GM23248 (cell line): ENCODE measurements around the gene TOX2. TPM values are rescaled to one million over a fixed set of nuclear protein-coding genes. Genes with fewer than 3 reads are reported as not detected.
"Not testable (repeated sequence)": the region's sequence is repeated elsewhere in the genome, so short reads cannot be mapped to it uniquely, and the experiment has no call there.

ENCODE experiments used
- DNase-seq: peaks from one replicate; pipeline ENCODE4 v3.0.0-alpha.2; 2015
- H2AFZ ChIP-seq: fragments of 200-600 bp; sonication (generic); 2 replicates; pipeline ENCODE4 v1.6.1; 2016; ENCODE audit warnings: antibody characterized with exemption
- H3F3A ChIP-seq: fragments of 200-600 bp; sonication (generic); 2 replicates; pipeline ENCODE4 v1.6.1; 2016; ENCODE audit warnings: mild to moderate bottlenecking, antibody characterized with exemption, mixed run types; ENCODE audit not compliant: insufficient read depth
- H3K27ac ChIP-seq: fragments of 200-600 bp; sonication (generic); 2 replicates; pipeline ENCODE4 v1.5.1; 2016; ENCODE audit warnings: mild to moderate bottlenecking
- H3K27me3 ChIP-seq: fragments of 200-600 bp; sonication (generic); replicated peaks from 2 replicates; pipeline ENCODE4 v1.6.1; 2016; ENCODE audit warnings: mild to moderate bottlenecking; ENCODE audit not compliant: insufficient read depth
- H3K36me3 ChIP-seq: fragments of 200-600 bp; sonication (generic); 2 replicates; pipeline ENCODE4 v1.6.1; 2016; ENCODE audit warnings: low read depth, mild to moderate bottlenecking
- H3K4me1 ChIP-seq: fragments of 200-600 bp; sonication (generic); 2 replicates; pipeline ENCODE4 v1.6.1; 2016; ENCODE audit warnings: mild to moderate bottlenecking; ENCODE audit not compliant: insufficient read depth
- H3K4me2 ChIP-seq: fragments of 200-600 bp; sonication (generic); one replicate; pipeline ENCODE4 v1.6.1; 2016; ENCODE audit warnings: mild to moderate bottlenecking; ENCODE audit not compliant: unreplicated experiment
- H3K4me3 ChIP-seq: fragments of 200-600 bp; sonication (generic); 2 replicates; pipeline ENCODE4 v1.5.1; 2016; ENCODE audit warnings: mild to moderate bottlenecking
- H3K79me2 ChIP-seq: fragments of 200-600 bp; sonication (generic); 2 replicates; pipeline ENCODE4 v1.6.1; 2016; ENCODE audit warnings: mild to moderate bottlenecking; ENCODE audit not compliant: insufficient read depth
- H3K9ac ChIP-seq: fragments of 200-600 bp; sonication (generic); 2 replicates; pipeline ENCODE4 v1.6.1; 2016; ENCODE audit warnings: mild to moderate bottlenecking
- H3K9me2 ChIP-seq: fragments of 200-600 bp; sonication (generic); 2 replicates; pipeline ENCODE4 v1.6.1; 2016; ENCODE audit warnings: mixed run types, mild to moderate bottlenecking, moderate library complexity; ENCODE audit not compliant: insufficient read depth
- H3K9me3 ChIP-seq: fragments of 200-600 bp; sonication (generic); one replicate; pipeline ENCODE4 v1.6.1; 2017; ENCODE audit warnings: low read depth
- H4K20me1 ChIP-seq: fragments of 200-600 bp; sonication (generic); 2 replicates; pipeline ENCODE4 v1.6.0; 2016; ENCODE audit not compliant: insufficient read depth
- EZH2 ChIP-seq: fragments of 200-600 bp; sonication (generic); IDR thresholded peaks from 2 replicates; pipeline ENCODE4 v1.6.1; 2018; ENCODE audit warnings: antibody characterized with exemption, mild to moderate bottlenecking; ENCODE audit not compliant: insufficient read depth, poor library complexity, severe bottlenecking
- EZH2phosphoT487 ChIP-seq: fragments of 200-600 bp; sonication (generic); IDR thresholded peaks from 2 replicates; pipeline ENCODE4 v1.6.1; 2018; ENCODE audit warnings: antibody characterized with exemption, moderate library complexity, mild to moderate bottlenecking, low read depth; ENCODE audit not compliant: insufficient read depth
- WGBS, 2 experiments: methylation state at CpG; one replicate each; pipeline ENCODE4 v1.1.6; 2015 to 2017; ENCODE audit warnings: low lambda C conversion rate in 2 of 2, low coverage in 1 of 2; ENCODE audit errors: missing lambda C conversion rate in 2 of 2; 5-methylcytosine and 5-hydroxymethylcytosine counted together
- in situ Hi-C: fragments of 300-500 bp; cut with MboI; formaldehyde crosslinking; loops from 2 replicates; pipeline ENCODE4 v1.15.0; 2020
- polyA plus RNA-seq: library from polyadenylated mRNA; unstranded; fragments of >200 nt; fragmentation: Nextera tagmentation; extraction: Ambion mirVana; gene quantifications from 2 replicates; pipeline ENCODE4 v1.2.1, GENCODE V29; 2016
- total RNA-seq: library from RNA; depleted of rRNA; stranded (reverse); fragments of >200 nt; shearing (Covaris generic); gene quantifications from 2 replicates; pipeline ENCODE4 v1.2.3, GENCODE V29; 2014

Gene TOX2
- total and polyA plus RNA-seq, 2 experiments from 2014 or later: 0.97 to 15.9 TPM

GRCh38 chr20:44041001-44041400, 126.3 kb downstream of the TOX2 start:
- TF ChIP-seq EZH2phosphoT487 (no peak), EZH2 (no peak)
- no peak for DNase-seq
- Histone ChIP-seq H3K9ac (no peak overlapping the region), H3K79me2 (no peaks in the 10 kb centered on the region), H3K27ac (no peak overlapping the region), H3K27me3 (no peaks in the 10 kb centered on the region), H4K20me1 (no peaks in the 10 kb centered on the region), H3F3A (no peaks in the 10 kb centered on the region), H3K9me3 (no peaks in the 10 kb centered on the region), H3K36me3 (no peaks in the 10 kb centered on the region), H3K9me2 (no peaks in the 10 kb centered on the region), H3K4me3 (no peak overlapping the region), H2AFZ (no peak overlapping the region), H3K4me2 (no peak overlapping the region), H3K4me1 (no peaks in the 10 kb centered on the region)
- in situ Hi-C loops: no loop called here
- WGBS, 2 experiments: 84 to 90% methylated on average over 8 of the region's 8 CpGs

GRCh38 chr20:44044712-44045111, 130.1 kb downstream of the TOX2 start:
- H3K27me3 ChIP-seq, H3K4me3 ChIP-seq, H3K9me3 ChIP-seq, H2AFZ ChIP-seq, H3K9ac ChIP-seq, DNase-seq, in situ Hi-C loops, H4K20me1 ChIP-seq, H3K4me1 ChIP-seq, H3K4me2 ChIP-seq, H3K27ac ChIP-seq, H3K9me2 ChIP-seq, H3K79me2 ChIP-seq, H3F3A ChIP-seq, H3K36me3 ChIP-seq: not testable (repeated sequence)
- 58 to 61% methylated on average over 5 of the region's 5 CpGs for WGBS, 2 experiments

GRCh38 chr20:44050327-44050726, 135.7 kb downstream of the TOX2 start:
- in situ Hi-C loops: no loop called here
- Histone ChIP-seq H3K9me2 (no peaks in the 10 kb centered on the region), H3K27ac (no peak overlapping the region), H3K9me3 (no peaks in the 10 kb centered on the region), H3K27me3 (no peaks in the 10 kb centered on the region), H3K4me2 (no peak overlapping the region), H3K4me1 (no peaks in the 10 kb centered on the region), H3F3A (no peaks in the 10 kb centered on the region), H3K79me2 (no peaks in the 10 kb centered on the region), H3K36me3 (no peaks in the 10 kb centered on the region), H4K20me1 (no peaks in the 10 kb centered on the region), H3K4me3 (no peak overlapping the region), H2AFZ (no peak overlapping the region), H3K9ac (no peak overlapping the region)
- TF ChIP-seq EZH2 (no peak), EZH2phosphoT487 (no peak)
- no peak for DNase-seq
- WGBS, 2 experiments: 50 to 59% methylated on average over 2 of the region's 2 CpGs

DNA sequence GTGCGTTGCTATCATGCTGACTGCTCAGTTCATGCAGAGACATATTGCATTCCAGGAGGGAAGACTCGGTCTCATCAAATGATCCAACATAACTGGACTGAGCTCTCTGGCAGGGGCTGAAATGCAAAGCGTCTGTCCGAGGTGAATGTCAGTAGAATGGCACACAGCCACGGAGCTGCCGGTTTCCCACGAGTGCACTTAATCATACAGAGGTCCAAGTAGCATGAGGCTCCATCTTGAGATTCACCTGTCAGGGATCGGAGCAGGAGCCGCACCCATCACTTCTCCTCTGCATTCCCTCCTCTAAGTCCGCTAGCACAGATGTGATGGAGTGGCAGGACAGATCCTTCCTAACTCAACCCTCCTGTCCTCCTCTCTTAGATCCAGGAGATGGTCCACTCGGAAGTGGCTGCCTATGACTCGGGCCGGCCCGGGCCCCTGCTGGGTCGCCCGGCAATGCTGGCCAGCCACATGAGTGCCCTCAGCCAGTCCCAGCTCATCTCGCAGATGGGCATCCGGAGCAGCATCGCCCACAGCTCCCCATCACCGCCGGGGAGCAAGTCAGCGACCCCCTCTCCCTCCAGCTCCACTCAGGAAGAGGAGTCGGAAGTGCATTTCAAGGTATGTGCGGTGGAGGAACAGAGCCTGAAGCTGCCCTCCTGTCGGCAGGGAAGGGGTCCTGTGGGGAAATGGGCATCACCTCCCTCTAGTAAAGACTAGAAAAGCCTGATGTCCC, 136.4 kb downstream of the TOX2 start:
- Histone ChIP-seq H4K20me1 (no peaks in the 10 kb centered on the region), H3K36me3 (no peaks in the 10 kb centered on the region), H2AFZ (no peak overlapping the region), H3K4me1 (no peaks in the 10 kb centered on the region), H3K9ac (no peak overlapping the region), H3K9me2 (no peaks in the 10 kb centered on the region), H3K79me2 (no peaks in the 10 kb centered on the region), H3K27ac (no peak overlapping the region), H3K27me3 (no peaks in the 10 kb centered on the region), H3K4me2 (no peak overlapping the region), H3K9me3 (no peaks in the 10 kb centered on the region), H3F3A (no peaks in the 10 kb centered on the region), H3K4me3 (no peak overlapping the region)
- 84 to 91% methylated on average over 24 of the region's 25 CpGs for WGBS, 2 experiments
- no peak for DNase-seq
- in situ Hi-C loops: no loop called here
- TF ChIP-seq EZH2: no peak

- Histone ChIP-seq H3K27ac (no peak overlapping the region), H3K36me3 (no peaks in the 10 kb centered on the region), H3K4me1 (no peaks in the 10 kb centered on the region), H2AFZ (no peak overlapping the region), H3K9me3 (no peaks in the 10 kb centered on the region), H3K79me2 (no peaks in the 10 kb centered on the region), H3K4me2 (no peak overlapping the region), H3K27me3 (no peaks in the 10 kb centered on the region), H4K20me1 (no peaks in the 10 kb centered on the region), H3F3A (no peaks in the 10 kb centered on the region), H3K4me3 (no peak overlapping the region), H3K9me2 (no peaks in the 10 kb centered on the region), H3K9ac (no peak overlapping the region)
- TF ChIP-seq EZH2: no peak
- no peak for TF ChIP-seq EZH2phosphoT487
- 89 to 95% methylated on average over 9 of the region's 9 CpGs for whole genome bisulfite sequencing, 2 experiments
- in situ Hi-C loops: no loop called here
- no peak for DNase-seq
Measured at GRCh38 chr20:44051661-44052000, 137.0 kb downstream of the TOX2 start.
